Keratinocyte (primary cell): Measurements from ENCODE around the gene EMILIN1. TPM values are rescaled to one million over a fixed set of nuclear protein-coding genes. Genes with fewer than 3 reads are reported as not detected.

Source experiments
- DNase-seq: peaks from one replicate; pipeline ENCODE4 v3.0.0-alpha.2; 2011; ENCODE audit warnings: low read depth, missing footprints, low spot score
- FAIRE-seq: peaks from 2 replicates; lab custom pipeline; 2011; peaks lifted over from hg19 to GRCh38; lab: Jason Lieb, UNC
- H2AFZ ChIP-seq: 2 replicates; pipeline ENCODE4 v1.6.0; 2012; ENCODE audit warnings: low read length, control low read depth, inconsistent platforms; ENCODE audit not compliant: control insufficient read depth
- H3K27ac ChIP-seq: 2 replicates; pipeline ENCODE4 v1.5.1; 2011; ENCODE audit warnings: low read length; ENCODE audit not compliant: control insufficient read depth, insufficient read depth
- H3K27me3 ChIP-seq: 3 replicates; pipeline ENCODE4 v1.6.0; 2011; ENCODE audit warnings: low read length; ENCODE audit not compliant: control insufficient read depth, insufficient read depth; ENCODE audit errors: extremely low read depth
- H3K36me3 ChIP-seq, 2 experiments: 2 replicates in 1 of 2; 3 replicates in 1 of 2; pipeline ENCODE4 v1.5.1; 2011; ENCODE audit warnings: low read length in 2 of 2, mild to moderate bottlenecking in 1 of 2; ENCODE audit not compliant: control insufficient read depth in 2 of 2, insufficient read depth in 2 of 2; ENCODE audit errors: extremely low read depth in 1 of 2
- H3K4me1 ChIP-seq: 3 replicates; pipeline ENCODE4 v1.5.1; 2011; ENCODE audit warnings: low read length; ENCODE audit not compliant: control insufficient read depth, insufficient read depth; ENCODE audit errors: extremely low read depth
- H3K4me2 ChIP-seq: 3 replicates; pipeline ENCODE4 v1.6.0; 2011; ENCODE audit warnings: low read depth, low read length; ENCODE audit not compliant: control insufficient read depth, insufficient read depth; ENCODE audit errors: extremely low read depth
- H3K4me3 ChIP-seq, 3 experiments: fragments of 200-600 bp in 1 of 3; sonication (generic) in 1 of 3; 2 replicates in 2 of 3; 3 replicates in 1 of 3; pipeline ENCODE4 v1.5.1; 2011 to 2016; ENCODE audit warnings: low read length in 3 of 3, mild to moderate bottlenecking in 3 of 3, control low read depth in 2 of 3, inconsistent platforms in 1 of 3, low read depth in 1 of 3, mixed read lengths in 1 of 3, mixed run types in 1 of 3, moderate library complexity in 1 of 3; ENCODE audit not compliant: control insufficient read depth in 2 of 3, insufficient read depth in 2 of 3; ENCODE audit errors: extremely low read depth in 1 of 3
- H3K79me2 ChIP-seq: 2 replicates; pipeline ENCODE4 v1.6.0; 2012; ENCODE audit warnings: low read length; ENCODE audit not compliant: control insufficient read depth, insufficient read depth
- H3K9ac ChIP-seq: 3 replicates; pipeline ENCODE4 v1.6.0; 2011; ENCODE audit warnings: low read length; ENCODE audit not compliant: control insufficient read depth, insufficient read depth; ENCODE audit errors: extremely low read depth
- H3K9me1 ChIP-seq: 3 replicates; pipeline ENCODE4 v1.6.0; 2011; ENCODE audit warnings: low read length; ENCODE audit not compliant: control insufficient read depth, insufficient read depth; ENCODE audit errors: extremely low read depth
- H3K9me3 ChIP-seq: 2 replicates; pipeline ENCODE4 v1.5.1; 2012; ENCODE audit warnings: low read depth, low read length; ENCODE audit not compliant: control insufficient read depth
- H4K20me1 ChIP-seq: 3 replicates; pipeline ENCODE4 v1.6.0; 2011; ENCODE audit warnings: low read length; ENCODE audit not compliant: control insufficient read depth, insufficient read depth; ENCODE audit errors: extremely low read depth
- CTCF ChIP-seq, 3 experiments: IDR thresholded peaks in 1 of 3; conservative IDR thresholded peaks in 1 of 3; optimal IDR thresholded peaks in 1 of 3; 2 replicates in 2 of 3; 3 replicates in 1 of 3; pipeline versions ENCODE3 to v1.5.1; 2011; ENCODE audit warnings: low read length in 3 of 3, mild to moderate bottlenecking in 3 of 3, moderate library complexity in 2 of 3, control low read depth in 1 of 3, inconsistent platforms in 1 of 3; ENCODE audit not compliant: insufficient read depth in 2 of 3; ENCODE audit errors: extremely low read depth in 1 of 3
- EZH2 ChIP-seq: IDR thresholded peaks from one replicate; pipeline ENCODE4 v1.6.1; 2012; ENCODE audit warnings: inconsistent platforms, mild to moderate bottlenecking, low read length, moderate library complexity
- dilution Hi-C: fragments of 300-500 bp; cut with MboI; formaldehyde crosslinking; loops from one replicate; pipeline ENCODE4 v1.7.0; 2020; ENCODE audit warnings: low sequenced_read_pairs; ENCODE audit not compliant: extremely low pct_ligation_motif_present
- polyA plus RNA-seq, 5 experiments: library from polyadenylated mRNA; depleted of rRNA in 3 of 5; stranded (reverse) in 3 of 5; stranded (forward) in 1 of 5; unstranded in 1 of 5; fragments of >200 nt; gene quantifications; 1 replicate in 1 of 5; 2 replicates in 3 of 5; 3 replicates in 1 of 5; pipeline versions ENCODE4 v1.2.1 to v1.2.3, GENCODE V29; 2011 to 2012; ENCODE audit warnings: missing spikeins in 2 of 5, low read depth in 1 of 5, low replicate concordance in 1 of 5

Gene EMILIN1
- polyA plus RNA-seq, 1 donor (not counting 4 experiments of a cell fraction or from before 2014, with no cell fraction given): 0.03 TPM

DNA sequence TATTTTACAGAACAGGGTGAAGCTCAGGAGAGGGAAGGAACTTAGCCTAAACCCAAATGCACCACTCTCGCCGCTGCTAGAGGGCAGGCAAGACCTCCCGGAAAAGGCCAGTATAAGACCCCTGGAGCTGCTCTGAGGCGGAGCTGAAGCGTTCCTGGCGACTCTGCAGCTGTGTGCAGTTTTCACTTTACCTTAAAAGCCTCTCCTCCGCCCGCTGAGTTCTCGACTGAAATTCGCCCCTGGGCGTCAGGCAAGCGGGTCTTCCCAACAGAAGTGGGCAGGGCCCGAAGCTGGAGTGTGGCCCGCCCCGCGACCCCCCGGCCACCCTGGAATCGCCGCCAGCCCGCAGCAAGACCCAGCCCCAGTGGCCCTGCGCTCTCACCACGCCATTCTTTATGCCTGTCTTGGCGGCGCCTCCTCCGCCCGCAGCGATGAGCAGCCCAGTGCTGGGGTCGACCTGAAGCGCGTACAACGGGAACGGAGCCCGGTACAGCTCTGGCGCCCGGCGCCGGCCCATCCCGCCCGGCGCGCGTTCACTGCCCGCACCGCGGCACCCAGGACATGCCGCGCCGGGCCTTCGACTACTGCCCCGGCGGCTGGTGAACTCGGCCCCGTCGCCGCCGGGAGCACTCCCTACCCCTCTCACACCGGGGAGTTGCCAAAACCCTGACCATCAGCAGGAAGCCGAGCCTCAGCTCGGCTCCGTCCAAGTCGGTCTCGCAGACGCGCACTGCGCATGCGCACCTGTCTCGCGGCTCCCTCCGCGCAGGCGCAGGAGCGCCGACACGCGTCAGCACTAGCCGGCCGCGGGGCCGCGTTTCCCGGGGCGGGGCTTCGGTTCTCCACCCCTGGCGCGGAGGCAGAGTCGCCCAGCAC, 55.7 kb downstream of the EMILIN1 start, which contains the start of gene PREB:
Gene PREB, minus strand, starts transcription at position 732 of the 876 bp plus-strand sequence. Its CDS starts 215 bp downstream, at position 517.
- no peak for FAIRE-seq
- peaks cover 20 to 26% of the 10 kb centered on the region in 2 experiments for H3K36me3 ChIP-seq

DNA sequence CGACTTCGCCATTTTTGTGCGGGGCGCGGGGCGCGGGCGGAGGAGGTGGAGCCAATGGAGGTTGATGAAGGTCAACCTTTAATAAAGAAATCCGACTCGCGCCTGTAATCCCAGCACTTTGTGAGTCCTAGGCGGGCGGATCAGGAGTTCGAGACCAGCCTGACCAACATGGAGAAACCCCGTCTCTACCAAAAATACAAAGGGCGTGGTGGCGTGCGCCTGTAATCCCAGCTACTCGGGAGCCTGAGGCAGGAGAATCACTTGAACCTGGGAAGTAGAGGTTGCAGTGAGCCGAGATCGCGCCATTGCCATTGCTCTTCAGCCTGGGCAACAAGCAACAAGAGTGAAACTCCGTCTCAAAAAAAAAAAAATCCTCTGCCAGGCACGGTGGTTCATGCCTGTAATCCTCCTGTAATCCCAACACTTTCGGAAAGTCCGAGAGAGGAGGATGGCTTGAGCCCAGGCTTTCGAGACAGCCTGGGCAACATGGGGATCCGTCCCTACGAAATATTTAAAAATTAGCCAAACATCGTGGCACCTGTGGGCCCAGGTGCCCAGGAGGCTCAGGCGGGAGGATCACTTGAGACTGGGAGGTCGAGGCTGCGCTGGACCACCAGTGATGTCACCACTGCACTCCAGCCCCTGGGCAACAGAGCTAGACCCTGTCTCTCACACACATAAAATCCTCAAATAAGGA, 56.5 kb downstream of the EMILIN1 start:
- peak overlapping the region; percentile 60 for H2AFZ ChIP-seq
- FAIRE-seq (no peak), DNase-seq (no peak)
- no peaks in the 10 kb centered on the region for H4K20me1 ChIP-seq
- peaks cover 20% of the 10 kb centered on the region for H3K79me2 ChIP-seq
- H3K4me1 ChIP-seq: peaks cover 7% of the 10 kb centered on the region
- TF ChIP-seq CTCF (optimal IDR thresholded peaks at IDR 0.05 in 1 of 3, IDR thresholded peaks at IDR 0.05 in 1 of 3, conservative IDR thresholded peaks at IDR 0.05 in 1 of 3; ENCODE audit: extremely low read depth in 1 of 3, insufficient read depth in 2 of 3, low read length in 3 of 3) (no peak), EZH2 (no peak)
- H3K27ac ChIP-seq: no peak overlapping the region
- H3K9me1 ChIP-seq: no peaks in the 10 kb centered on the region
- H3K4me3 ChIP-seq: peak overlapping the region in 2 of 3 experiments; percentile 29 to 95
- H3K36me3 ChIP-seq: peaks cover 14 to 23% of the 10 kb centered on the region in 2 experiments
- dilution Hi-C loops: no loop called here
- no peaks in the 10 kb centered on the region for H3K27me3 ChIP-seq
- H3K9ac ChIP-seq: peak overlapping the region; percentile 7
- no peaks in the 10 kb centered on the region for H3K9me3 ChIP-seq
- H3K4me2 ChIP-seq: peak overlapping the region; percentile 52

More for the DNA sequence above, 55.7 kb downstream of the EMILIN1 start, which contains the start of gene PREB:
- Histone ChIP-seq H3K4me1 (peaks cover 7% of the 10 kb centered on the region), H4K20me1 (no peaks in the 10 kb centered on the region), H3K9me1 (no peaks in the 10 kb centered on the region), H3K27ac (peak within 1 kb of the TSS; percentile 58), H2AFZ (peak within 1 kb of the TSS; percentile 60), H3K4me2 (peak within 1 kb of the TSS; percentile 95), H3K79me2 (peaks cover 20% of the 10 kb centered on the region), H3K9me3 (no peaks in the 10 kb centered on the region), H3K27me3 (no peaks in the 10 kb centered on the region), H3K4me3 (peak within 1 kb of the TSS; percentile 71 to 95 (median 82)), H3K9ac (peak within 1 kb of the TSS; percentile 84)
- dilution Hi-C loops: no loop called here
- TF ChIP-seq CTCF (optimal IDR thresholded peaks at IDR 0.05 in 1 of 3, IDR thresholded peaks at IDR 0.05 in 1 of 3, conservative IDR thresholded peaks at IDR 0.05 in 1 of 3; ENCODE audit: extremely low read depth in 1 of 3, insufficient read depth in 2 of 3, low read length in 3 of 3) (peak in 1 of 3 experiments; percentile 25), EZH2 (no peak)
- peak; percentile 71 for DNase-seq
